LoVo (cell line): ENCODE data around the gene ZNF423.
A peak's percentile ranks its signal among the peaks of the same experiment; 100 is the strongest.

ENCODE experiments used
- DNase-seq: peaks from one replicate; pipeline ENCODE4 v3.0.0-alpha.2; 2016; ENCODE audit warnings: low spot score

ZNF423 gene

DNA sequence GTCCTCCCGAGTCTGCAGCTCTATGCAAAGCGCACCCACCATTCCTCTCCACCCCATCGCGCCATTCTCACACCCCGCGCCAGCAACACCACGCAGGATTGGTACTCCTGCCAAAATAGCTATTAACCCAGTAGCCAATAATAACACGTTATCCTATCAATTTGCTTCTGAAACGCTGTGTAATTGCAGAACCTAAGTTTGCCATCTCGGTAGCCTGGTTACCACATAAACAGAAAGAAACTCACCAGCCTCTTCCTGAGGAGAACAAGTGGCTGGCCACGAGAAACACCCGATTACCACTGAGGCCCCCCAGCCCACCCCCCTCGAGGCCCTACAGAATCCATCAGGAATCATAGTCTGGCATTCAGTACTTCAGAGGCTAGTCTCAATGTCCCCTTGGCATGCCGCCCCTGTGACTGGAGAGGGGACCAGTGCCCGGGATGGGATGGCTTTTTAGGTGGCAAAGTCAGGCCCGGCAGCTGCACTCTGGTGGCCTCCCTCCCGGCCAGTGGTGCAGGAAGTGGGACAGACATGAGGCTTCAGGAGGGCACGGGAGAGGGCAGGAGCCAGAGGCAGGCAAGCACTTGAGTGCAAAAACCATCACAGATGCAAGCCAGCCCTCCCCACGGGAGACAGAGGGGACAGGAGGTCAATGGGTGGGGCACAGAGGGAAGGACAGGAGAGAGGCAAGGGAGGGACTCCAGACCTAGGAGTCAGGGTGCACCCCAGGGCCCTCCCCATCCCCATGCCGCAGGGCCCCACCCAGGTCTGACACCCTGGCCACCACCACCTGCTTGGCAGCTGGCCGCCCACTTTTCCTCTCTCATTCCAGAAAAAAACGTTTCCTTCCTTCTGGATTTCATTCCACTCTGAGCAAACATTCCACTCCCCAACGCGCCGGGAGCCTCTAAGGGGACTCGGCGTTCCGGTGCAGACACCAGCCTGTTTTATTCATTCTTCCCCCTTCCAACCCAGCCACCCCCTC is 192.5 kb downstream of the ZNF423 start:
- DNase-seq: peak; percentile 14

- DNase-seq: no peak
Measured at GRCh38 chr16:49662569-49662968, 193.3 kb downstream of the ZNF423 start.

GRCh38 chr16:49661465-49662187 is 194.3 kb downstream of the ZNF423 start:
- DNase-seq: no peak

DNA sequence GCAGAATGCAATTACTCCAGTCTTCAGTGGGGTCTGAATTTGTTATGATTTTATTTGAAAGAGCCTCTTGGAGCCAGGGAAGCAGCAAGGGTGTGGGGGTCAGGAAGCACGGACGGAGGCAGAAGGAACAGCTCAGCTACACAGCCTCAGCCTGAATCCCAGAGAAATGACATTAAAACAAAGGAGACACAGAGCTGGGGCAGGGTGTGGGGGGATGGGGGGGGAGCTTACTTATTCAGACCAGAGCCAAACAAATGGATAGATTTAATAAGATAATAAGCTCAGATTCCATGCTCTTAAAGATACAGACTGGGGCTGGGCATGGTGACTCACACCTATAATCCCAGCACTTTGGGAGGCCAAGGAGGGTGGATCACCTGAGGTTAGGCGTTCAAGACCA is 195.3 kb downstream of the ZNF423 start:
- peak; percentile 2 for DNase-seq

GRCh38 chr16:49659356-49659755 is 196.6 kb downstream of the ZNF423 start:
- DNase-seq: peak; percentile 9

- DNase-seq: no peak
Measured at GRCh38 chr16:49658531-49658930, 197.4 kb downstream of the ZNF423 start.

- DNase-seq: no peak
Measured at GRCh38 chr16:49657736-49658465, 198.0 kb downstream of the ZNF423 start.

GRCh38 chr16:49654425-49654824 is 201.5 kb downstream of the ZNF423 start:
- DNase-seq: no peak

DNA sequence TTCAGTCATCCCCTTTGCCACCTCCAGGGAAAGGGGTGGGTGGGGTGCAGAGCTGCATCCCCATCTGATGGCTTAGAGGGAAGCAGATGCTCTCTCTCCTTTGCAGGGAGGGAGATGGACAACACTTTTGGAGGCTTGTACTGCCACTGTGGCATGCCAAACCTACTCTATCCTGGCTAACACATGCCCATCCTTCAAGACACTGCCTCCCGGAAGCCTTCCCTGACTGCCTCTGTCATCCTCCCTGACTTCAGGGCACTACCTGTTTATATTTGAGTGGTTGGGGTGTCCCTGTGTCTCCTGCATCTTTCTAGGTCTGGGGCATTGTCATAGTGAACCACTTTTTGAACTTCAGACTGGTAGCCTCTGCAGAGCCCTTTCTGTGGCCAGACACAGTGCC is 202.3 kb downstream of the ZNF423 start:
- no peak for DNase-seq

GRCh38 chr16:49653173-49653570 is 202.7 kb downstream of the ZNF423 start:
- DNase-seq: no peak

DNA sequence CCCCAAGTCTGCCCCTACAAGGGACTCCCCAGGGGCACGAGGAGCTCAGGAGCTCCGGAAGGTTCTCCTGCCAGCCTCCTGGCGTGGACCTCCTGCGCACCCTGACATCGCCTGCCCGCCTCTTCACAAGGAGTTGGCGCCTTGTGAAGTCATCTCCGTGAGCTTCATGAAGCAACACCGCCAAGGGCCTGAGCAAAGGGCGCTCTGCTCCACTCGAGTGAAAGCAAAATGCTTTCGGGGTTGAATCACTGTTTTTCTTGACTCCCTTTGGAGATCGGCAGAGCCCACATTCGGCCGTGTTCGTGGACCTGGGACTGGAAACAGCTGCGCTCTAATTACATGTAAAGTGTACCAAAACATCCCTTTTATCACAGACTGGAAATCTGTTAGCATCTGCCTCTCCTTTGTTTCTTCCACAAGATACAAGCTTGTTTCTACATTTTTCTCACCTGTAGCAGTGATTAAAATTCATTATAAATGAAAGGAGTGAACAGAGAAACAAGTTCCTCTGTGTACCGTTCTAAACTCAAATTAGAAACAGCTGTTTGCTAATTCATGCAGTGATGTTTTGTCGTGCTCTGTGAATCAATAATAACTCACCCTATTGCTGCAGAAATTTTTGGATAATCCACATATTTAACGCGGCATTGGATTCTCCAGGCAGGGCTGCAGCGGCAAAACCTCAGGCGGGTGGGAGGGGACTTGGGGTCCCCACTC is 203.3 kb downstream of the ZNF423 start:
- DNase-seq: no peak

- no peak for DNase-seq
Measured at GRCh38 chr16:49651996-49652395, 203.9 kb downstream of the ZNF423 start.

- DNase-seq: no peak
Measured at GRCh38 chr16:49651226-49651625, 204.7 kb downstream of the ZNF423 start.

- DNase-seq: no peak
Measured at GRCh38 chr16:49650603-49651002, 205.3 kb downstream of the ZNF423 start.

DNA sequence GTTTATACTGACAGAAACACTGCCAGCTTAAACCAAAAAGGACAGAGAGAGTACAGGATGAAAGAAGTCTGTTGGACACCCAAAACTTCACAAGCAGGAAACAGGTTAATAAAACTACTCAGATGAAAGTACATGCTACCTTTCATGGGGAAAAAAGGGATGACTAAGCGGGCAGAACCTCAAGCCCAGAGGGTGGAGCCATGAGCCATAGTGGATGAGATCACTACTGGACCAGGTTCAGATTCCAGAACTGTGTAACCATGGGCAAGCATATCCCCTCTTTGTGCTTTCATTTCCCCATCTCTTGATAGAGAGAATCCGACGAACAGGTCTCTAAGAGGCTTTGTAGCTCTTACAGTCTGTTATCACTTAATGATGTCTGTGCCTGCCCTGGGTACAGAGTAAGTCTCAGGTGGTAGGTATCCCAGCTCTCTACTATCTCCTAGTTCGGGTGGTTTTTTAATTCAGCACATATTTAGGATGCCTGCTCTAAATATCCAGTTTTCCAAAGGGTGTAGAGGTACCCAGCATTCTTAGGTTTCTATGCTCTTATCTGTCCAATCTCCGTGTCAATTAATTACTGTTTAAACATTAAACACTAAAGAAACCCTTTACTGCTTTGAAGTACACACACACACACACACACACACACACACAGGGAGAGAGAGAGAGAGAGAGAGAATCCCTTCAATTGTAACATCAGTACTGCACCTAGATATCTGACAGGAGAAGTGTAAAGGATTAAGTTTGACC is 206.7 kb downstream of the ZNF423 start:
- DNase-seq: peak; percentile 51

DNA sequence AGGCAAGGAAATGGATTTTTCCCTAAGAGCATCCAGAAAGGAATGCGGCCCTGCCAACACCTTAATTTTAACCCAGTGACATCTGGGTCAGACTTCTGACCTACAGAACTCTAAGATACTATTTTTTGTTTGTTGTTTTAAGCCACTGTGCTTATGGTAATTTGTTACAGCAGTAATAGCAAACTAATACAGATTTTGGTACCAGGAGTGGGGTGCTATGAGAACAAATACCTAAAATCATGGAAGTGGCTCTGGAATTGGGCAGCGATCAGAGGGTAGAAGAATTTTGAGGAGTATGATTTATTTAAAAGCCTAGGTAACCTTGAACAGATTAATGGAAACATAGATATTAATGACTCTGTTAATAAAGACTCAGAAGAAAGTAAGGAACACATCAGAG is 208.2 kb downstream of the ZNF423 start:
- no peak for DNase-seq

GRCh38 chr16:49645263-49645662 is 210.6 kb downstream of the ZNF423 start:
- no peak for DNase-seq

DNA sequence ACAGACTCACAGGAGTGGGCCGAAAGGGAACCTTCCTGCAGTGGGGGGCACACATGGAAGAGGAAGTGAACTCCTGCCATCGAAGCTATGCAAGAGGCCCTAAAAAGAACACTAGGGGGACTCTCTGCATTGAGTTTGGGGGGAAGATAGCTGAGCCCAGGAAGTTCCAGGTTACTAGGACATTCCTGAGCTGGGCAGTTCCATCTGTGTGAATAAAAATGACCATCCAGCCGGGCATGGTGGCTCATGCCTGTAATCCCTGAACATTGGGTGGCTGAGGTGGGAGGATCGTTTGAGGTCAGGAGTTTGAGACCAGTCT is 211.8 kb downstream of the ZNF423 start:
- DNase-seq: no peak

DNA sequence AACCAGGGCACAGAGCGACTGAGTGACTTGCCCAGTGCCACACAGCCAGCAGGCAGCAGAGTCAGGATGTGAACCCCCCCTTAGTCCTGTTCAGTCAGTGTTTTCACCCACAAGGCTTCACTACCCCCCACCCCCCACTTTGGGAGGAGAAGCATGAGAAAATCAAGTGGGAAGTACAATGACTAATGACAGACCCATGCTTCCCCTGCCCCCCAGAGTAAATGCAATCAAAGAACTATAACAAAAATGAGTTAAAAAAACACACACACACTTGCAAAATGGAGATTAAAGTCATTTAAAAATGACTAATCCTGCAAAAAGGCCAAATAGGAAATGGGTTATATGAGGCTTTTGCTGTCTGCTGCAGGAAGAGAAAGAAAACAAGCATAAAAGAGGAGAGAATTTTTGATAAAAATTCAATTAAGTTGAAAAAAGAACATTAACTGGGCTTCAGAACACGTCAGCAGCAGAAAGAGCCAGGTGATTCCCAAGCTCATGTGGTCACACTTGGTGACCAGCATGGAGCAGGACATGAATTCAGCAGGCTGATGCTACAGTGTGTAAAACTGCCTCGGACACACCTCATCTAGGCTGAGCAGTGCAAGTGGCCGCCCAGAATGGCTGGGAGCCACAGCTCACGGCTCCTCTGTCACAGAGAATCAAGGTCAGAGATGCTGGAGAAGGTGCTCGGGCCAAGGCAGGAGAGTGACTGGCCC is 212.3 kb downstream of the ZNF423 start:
- no peak for DNase-seq

DNA sequence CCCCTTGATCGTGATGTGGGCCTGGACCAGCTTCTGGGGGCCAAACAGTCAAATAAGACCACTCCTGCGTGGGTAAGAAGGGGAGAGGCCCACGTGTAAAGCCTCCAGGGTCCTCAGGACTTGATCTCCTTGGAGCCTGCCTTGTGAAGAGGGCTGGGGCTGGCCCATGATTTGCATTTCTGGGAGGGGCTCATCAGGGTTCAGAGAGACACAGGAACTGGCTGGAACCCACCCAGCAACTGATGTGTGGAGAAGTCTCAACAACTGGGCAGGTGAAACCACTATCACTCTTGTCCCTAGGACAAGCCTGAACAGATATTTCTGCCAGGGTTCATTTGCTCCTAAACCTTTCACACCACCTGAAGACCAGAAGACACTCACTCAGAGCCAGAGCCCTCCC is 214.7 kb downstream of the ZNF423 start:
- DNase-seq: no peak

DNA sequence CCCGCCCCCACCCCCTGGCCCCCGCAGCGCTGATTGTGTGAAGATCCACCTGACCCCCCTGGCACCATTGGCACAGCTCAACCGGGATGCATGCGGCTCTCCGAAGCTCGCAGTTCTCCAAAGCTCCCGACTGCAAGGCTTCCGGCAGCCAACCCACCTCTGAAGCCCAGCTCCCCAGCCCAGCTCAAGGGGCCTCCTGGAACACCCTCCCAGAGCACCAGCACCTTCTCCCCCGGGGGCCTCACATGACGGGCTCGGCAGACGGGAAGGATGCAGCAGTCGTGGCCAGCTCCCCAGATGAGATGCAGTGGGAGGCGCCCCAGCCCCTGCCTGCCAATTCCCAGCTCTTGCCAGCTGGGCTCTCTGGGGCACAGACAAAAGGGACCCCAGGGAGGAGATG is 215.3 kb downstream of the ZNF423 start:
- no peak for DNase-seq
